SK-N-SH treated with all-trans-retinoic acid at 6 μM for 48 hours (cell line): ENCODE measurements around the gene CMTM7.
"Not testable (repeated sequence)": the region's sequence is repeated elsewhere in the genome, so short reads cannot be mapped to it uniquely, and the experiment has no call there.

Experiments
- ATAC-seq: fragments of 200-7000 bp; cut with Tn5 transposase; 3 replicates; pipeline ENCODE4 v1.9.1; 2020; ENCODE audit warnings: mild to moderate bottlenecking, moderate library complexity
- ARNTL ChIP-seq: fragments of 450-650 bp; formaldehyde crosslinking; IDR thresholded peaks from 2 replicates; pipeline ENCODE4 v1.5.0; 2020; ENCODE audit warnings: low read depth, mild to moderate bottlenecking, moderate library complexity, borderline replicate concordance
- BACH2 ChIP-seq: fragments of 250-450 bp; sonication (Bioruptor Pico); IDR thresholded peaks from 2 replicates; pipeline ENCODE4 v1.9.0; 2021; ENCODE audit warnings: mild to moderate bottlenecking, borderline replicate concordance
- CREB5 ChIP-seq: fragments of 250-450 bp; sonication (Bioruptor Pico); IDR thresholded peaks from 2 replicates; pipeline ENCODE4 v1.5.1; 2020; ENCODE audit warnings: low read depth, mild to moderate bottlenecking, moderate library complexity
- CSDC2 ChIP-seq: fragments of 250-450 bp; sonication (Bioruptor Pico); IDR thresholded peaks from 2 replicates; pipeline ENCODE4 v1.5.0; 2020; ENCODE audit warnings: mild to moderate bottlenecking, moderate library complexity
- CSRNP3 ChIP-seq: fragments of 250-450 bp; sonication (Bioruptor Pico); IDR thresholded peaks from 2 replicates; pipeline ENCODE4 v1.5.1; 2021; ENCODE audit warnings: mild to moderate bottlenecking, moderate library complexity
- ESRRG ChIP-seq: fragments of 250-450 bp; sonication (Bioruptor Pico); IDR thresholded peaks from 2 replicates; pipeline ENCODE4 v1.6.1; 2021; ENCODE audit warnings: mild to moderate bottlenecking
- GLIS3 ChIP-seq: fragments of 250-450 bp; sonication (Bioruptor Pico); IDR thresholded peaks from 2 replicates; pipeline ENCODE4 v1.5.0; 2020; ENCODE audit warnings: mild to moderate bottlenecking, moderate library complexity
- ISL1 ChIP-seq: fragments of 250-450 bp; sonication (Bioruptor Pico); IDR thresholded peaks from 2 replicates; pipeline ENCODE4 v2.1.2; 2022; ENCODE audit warnings: mild to moderate bottlenecking, moderate library complexity
- PATZ1 ChIP-seq: fragments of 250-450 bp; sonication (Bioruptor Pico); IDR thresholded peaks from 2 replicates; pipeline ENCODE4 v1.8.0; 2020; ENCODE audit warnings: mild to moderate bottlenecking, moderate library complexity, borderline replicate concordance
- POU6F1 ChIP-seq: fragments of 250-450 bp; sonication (Bioruptor Pico); IDR thresholded peaks from 2 replicates; pipeline ENCODE4 v1.8.0; 2021; ENCODE audit warnings: low read depth, mild to moderate bottlenecking, moderate library complexity, borderline replicate concordance
- PPARA ChIP-seq: fragments of 250-450 bp; sonication (Bioruptor Pico); IDR thresholded peaks from 2 replicates; pipeline ENCODE4 v1.5.0; 2020; ENCODE audit warnings: mild to moderate bottlenecking, borderline replicate concordance
- RARB ChIP-seq: fragments of 250-450 bp; sonication (Bioruptor Pico); IDR thresholded peaks from 2 replicates; pipeline ENCODE4 v1.8.0; 2021; ENCODE audit warnings: mild to moderate bottlenecking, moderate library complexity
- TCF4 ChIP-seq: fragments of 250-450 bp; sonication (Bioruptor Pico); IDR thresholded peaks from 2 replicates; pipeline ENCODE4 v1.8.0; 2021; ENCODE audit warnings: mild to moderate bottlenecking, moderate library complexity, borderline replicate concordance
- TOX ChIP-seq: fragments of 250-450 bp; sonication (Bioruptor Pico); IDR thresholded peaks from 2 replicates; pipeline ENCODE4 v1.8.0; 2021; ENCODE audit warnings: mild to moderate bottlenecking, moderate library complexity, borderline replicate concordance
- TSHZ2 ChIP-seq: fragments of 250-450 bp; sonication (Bioruptor Pico); IDR thresholded peaks from 2 replicates; pipeline ENCODE4 v1.5.0; 2020; ENCODE audit warnings: mild to moderate bottlenecking, moderate library complexity
- ZC3H10 ChIP-seq: fragments of 250-450 bp; sonication (Bioruptor Pico); IDR thresholded peaks from 2 replicates; pipeline ENCODE4 v1.5.1; 2021; ENCODE audit warnings: mild to moderate bottlenecking, moderate library complexity
- ZFP3 ChIP-seq: fragments of 250-450 bp; sonication (Bioruptor Pico); IDR thresholded peaks from 2 replicates; pipeline ENCODE4 v1.5.0; 2020; ENCODE audit warnings: mild to moderate bottlenecking, moderate library complexity
- ZFP30 ChIP-seq: fragments of 450-650 bp; formaldehyde crosslinking; IDR thresholded peaks from 2 replicates; pipeline ENCODE4 v1.5.0; 2022; ENCODE audit warnings: mild to moderate bottlenecking, moderate library complexity
- ZNF565 ChIP-seq: fragments of 450-650 bp; formaldehyde crosslinking; conservative IDR thresholded peaks from 2 replicates; pipeline ENCODE4 v1.5.0; 2020; ENCODE audit warnings: low read depth, mild to moderate bottlenecking, moderate library complexity
- ZNF70 ChIP-seq: fragments of 450-650 bp; formaldehyde crosslinking; IDR thresholded peaks from 2 replicates; pipeline ENCODE4 v1.5.0; 2020; ENCODE audit warnings: mild to moderate bottlenecking, moderate library complexity
- ZNF8 ChIP-seq: fragments of 450-650 bp; formaldehyde crosslinking; IDR thresholded peaks from 2 replicates; pipeline ENCODE4 v1.5.0; 2020; ENCODE audit warnings: mild to moderate bottlenecking, moderate library complexity

The CMTM7 gene

GRCh38 chr3:32383136-32383711 is 8.4 kb upstream of the CMTM7 start:
- no peak for TF ChIP-seq TCF4 (CRISPR knock-in tag)
- TF ChIP-seq PPARA (CRISPR knock-in tag): no peak
- no peak for TF ChIP-seq POU6F1 (CRISPR knock-in tag)
- TF ChIP-seq GLIS3: no peak
- no peak for TF ChIP-seq ZC3H10 (CRISPR knock-in tag)
- TF ChIP-seq TOX (CRISPR knock-in tag): no peak
- no peak for TF ChIP-seq ZFP3
- no peak for TF ChIP-seq CREB5 (CRISPR knock-in tag)
- no peak for TF ChIP-seq TSHZ2 (CRISPR knock-in tag)
- ATAC-seq: no peak

- ATAC-seq: no peak; the same call in 1 of the 3 replicates
- TF ChIP-seq POU6F1 (CRISPR knock-in tag) (no peak), ARNTL (CRISPR knock-in tag) (no peak), RARB (CRISPR knock-in tag) (no peak), GLIS3 (no peak), ZNF8 (CRISPR knock-in tag) (no peak), ZFP30 (CRISPR knock-in tag) (no peak), ISL1 (CRISPR knock-in tag) (no peak), PATZ1 (CRISPR knock-in tag) (no peak), CSDC2 (CRISPR knock-in tag) (no peak), ESRRG (CRISPR knock-in tag) (no peak), CSRNP3 (CRISPR knock-in tag) (no peak), PPARA (CRISPR knock-in tag) (no peak), TOX (CRISPR knock-in tag) (no peak), ZC3H10 (CRISPR knock-in tag) (no peak)
These were observed 6.7 kb upstream of the CMTM7 start for GRCh38 chr3:32384938-32385337.

- TF ChIP-seq ZNF70 (CRISPR knock-in tag) (no peak), ZNF565 (CRISPR knock-in tag) (no peak), CSDC2 (CRISPR knock-in tag) (no peak), BACH2 (no peak), ZC3H10 (CRISPR knock-in tag) (no peak), CREB5 (CRISPR knock-in tag) (no peak), CSRNP3 (CRISPR knock-in tag) (no peak), ZNF8 (CRISPR knock-in tag) (no peak), PPARA (CRISPR knock-in tag) (no peak)
- ATAC-seq: no peak
These were observed 4.1 kb upstream of the CMTM7 start for GRCh38 chr3:32387512-32387911.

GRCh38 chr3:32389577-32389976 is 2.1 kb upstream of the CMTM7 start:
- ATAC-seq: not testable (repeated sequence)
